ENCODE measurements around the gene DMAP1.

DMAP1 gene

DNA sequence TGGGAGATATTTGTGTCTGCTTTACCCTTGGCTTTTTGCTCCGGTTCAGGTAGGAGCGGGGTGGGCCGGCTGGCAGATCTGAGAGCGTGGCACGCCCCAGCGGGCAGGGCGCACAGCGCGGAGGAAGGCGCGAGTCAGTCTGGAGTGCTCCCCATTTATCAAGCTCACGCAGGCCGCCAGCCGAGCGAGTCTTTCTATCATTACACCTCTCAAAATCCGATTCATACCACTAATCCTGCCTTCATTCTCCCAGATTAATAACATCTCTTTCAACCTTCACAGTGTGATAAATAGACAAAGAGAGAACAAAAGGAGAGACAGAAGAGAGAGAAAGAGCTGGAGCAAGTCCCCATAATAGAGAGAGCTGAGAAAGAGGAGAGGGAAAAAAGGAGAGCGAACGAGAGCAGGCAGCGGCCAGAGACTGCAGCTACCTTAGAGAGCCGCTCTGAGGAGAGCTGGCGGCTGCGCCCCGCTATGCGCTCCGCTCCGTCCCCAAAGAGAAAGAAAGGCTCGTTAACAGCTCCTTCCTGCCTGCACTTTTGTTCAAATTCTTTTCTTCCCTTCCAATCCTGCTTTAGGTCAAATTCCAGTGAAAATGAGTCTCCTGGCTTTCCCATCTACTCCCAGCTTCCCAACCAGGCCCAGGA lies 48.0 kb downstream of the DMAP1 start:
- H3K4me3 ChIP-seq (replicated peaks; ENCODE audit: low read depth, low read length): no peak overlapping the region
- no peak for TF ChIP-seq CTCF (IDR thresholded peaks at IDR 0.05; ENCODE audit: low read depth, low read length, missing control alignments)
- no peak for DNase-seq (ENCODE audit: extremely low read depth, low read depth)

DNA sequence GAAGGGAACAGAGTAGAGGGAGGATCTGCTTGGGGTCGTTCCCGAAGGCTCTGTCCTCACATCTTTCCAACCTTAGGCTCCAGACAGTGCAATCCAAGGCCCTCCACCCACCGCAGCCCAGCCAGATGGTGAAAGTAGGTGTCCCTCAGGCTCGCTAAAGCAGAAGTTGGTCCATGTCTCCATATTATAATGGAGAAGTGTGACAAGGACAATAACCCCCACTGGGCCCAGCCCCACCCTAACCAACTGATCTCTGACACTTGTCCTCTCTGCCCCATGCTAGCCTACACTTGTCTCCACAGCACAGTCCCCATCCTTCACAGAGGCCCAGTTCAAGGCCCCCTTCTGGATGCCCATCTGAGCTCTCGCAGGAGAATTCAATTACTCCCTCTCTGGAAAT lies 48.7 kb downstream of the DMAP1 start:
- DNase-seq (ENCODE audit: extremely low read depth, low read depth): no peak
- H3K4me3 ChIP-seq (replicated peaks; ENCODE audit: low read depth, low read length): no peak overlapping the region
- TF ChIP-seq CTCF (IDR thresholded peaks at IDR 0.05; ENCODE audit: low read depth, low read length, missing control alignments): no peak

- no peak for TF ChIP-seq CTCF (IDR thresholded peaks at IDR 0.05; ENCODE audit: low read depth, low read length, missing control alignments)
- DNase-seq (ENCODE audit: extremely low read depth, low read depth): no peak
- H3K4me3 ChIP-seq (replicated peaks; ENCODE audit: low read depth, low read length): no peak overlapping the region
Observed at GRCh38 chr1:44262414-44262813, 49.1 kb downstream of the DMAP1 start.

DNA sequence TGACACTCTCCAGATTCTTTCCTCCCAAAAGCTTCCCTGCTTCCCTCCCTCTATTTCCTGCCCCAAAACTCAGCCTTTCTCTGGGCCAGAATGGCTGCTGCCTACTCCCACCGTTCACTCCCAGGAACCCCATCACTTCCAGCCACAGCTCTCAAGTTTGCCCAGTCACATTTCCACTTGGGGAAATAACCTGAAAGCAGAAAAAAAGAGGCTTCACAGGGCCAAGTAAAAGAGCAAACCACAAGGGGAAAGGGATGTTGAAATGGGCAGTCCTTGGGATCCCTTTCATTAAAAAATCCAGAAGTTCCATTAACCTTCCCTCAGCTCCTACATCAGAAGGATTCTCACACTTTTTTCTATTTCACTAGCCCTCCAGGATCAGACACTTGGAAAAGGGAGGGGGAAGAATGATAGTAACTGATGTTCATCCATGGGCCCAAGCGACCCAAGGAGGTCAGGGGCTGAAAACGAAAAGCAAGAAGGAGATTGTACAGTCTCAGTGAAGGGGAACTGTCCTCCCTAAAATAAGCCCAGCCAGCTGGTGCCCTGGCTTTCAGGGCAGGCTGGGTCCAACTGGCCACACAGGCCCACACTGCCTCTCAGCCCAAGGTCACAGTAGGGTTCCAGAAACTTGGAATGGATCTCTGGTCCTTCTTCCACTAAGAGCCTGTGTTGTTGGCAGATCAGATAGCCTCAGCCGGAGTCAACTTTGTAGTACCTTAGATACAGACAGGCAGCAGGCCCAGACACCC lies 49.7 kb downstream of the DMAP1 start:
- H3K4me3 ChIP-seq (replicated peaks; ENCODE audit: low read depth, low read length): no peak overlapping the region
- no peak for DNase-seq (ENCODE audit: extremely low read depth, low read depth)
- TF ChIP-seq CTCF (IDR thresholded peaks at IDR 0.05; ENCODE audit: low read depth, low read length, missing control alignments): no peak

DNA sequence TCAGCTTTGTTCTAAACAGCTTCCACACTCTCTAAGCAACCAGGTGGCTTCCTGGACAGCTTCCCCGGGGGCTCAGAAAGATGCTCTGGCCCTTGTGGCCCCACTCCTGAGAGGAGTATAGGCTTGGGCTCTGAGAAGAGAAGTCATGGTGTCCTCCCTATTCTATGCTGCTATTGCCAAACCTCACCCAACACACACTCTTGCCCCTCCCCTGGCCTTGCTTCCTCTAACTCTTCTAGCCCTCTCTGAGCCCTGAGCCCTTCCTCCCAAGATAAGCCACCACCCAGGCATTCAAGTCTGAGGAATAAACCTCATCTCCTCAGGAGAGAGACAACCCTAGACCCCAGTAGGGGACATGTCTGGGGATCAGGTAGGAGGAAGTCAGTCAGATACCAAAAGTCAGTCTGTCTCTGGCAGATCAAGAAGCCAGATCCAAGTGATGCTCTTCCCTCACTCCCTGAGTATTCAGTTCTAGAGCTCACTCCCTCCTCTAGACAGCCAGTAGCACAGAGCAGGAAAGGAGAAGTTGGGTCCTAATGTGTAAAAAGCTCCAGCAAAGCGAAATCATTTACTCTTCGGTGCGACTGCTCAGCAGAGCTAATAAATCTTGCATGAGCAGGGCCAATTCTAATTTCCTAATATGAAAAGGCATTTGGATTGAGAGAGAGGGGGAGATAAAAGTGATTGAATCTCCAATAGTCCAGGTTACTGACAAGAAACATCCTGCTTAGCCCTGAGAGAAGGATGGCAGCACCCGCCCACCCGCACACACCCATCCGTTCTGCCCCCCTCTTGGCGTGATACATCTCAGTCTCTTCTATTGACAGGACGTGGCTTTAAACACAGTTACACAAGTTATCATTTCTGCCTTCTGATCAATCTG lies 50.5 kb downstream of the DMAP1 start:
- no peak for DNase-seq (ENCODE audit: extremely low read depth, low read depth)
- no peak overlapping the region for H3K4me3 ChIP-seq (replicated peaks; ENCODE audit: low read depth, low read length)
- no peak for TF ChIP-seq CTCF (IDR thresholded peaks at IDR 0.05; ENCODE audit: low read depth, low read length, missing control alignments)

- no peak overlapping the region for H3K4me3 ChIP-seq (replicated peaks; ENCODE audit: low read depth, low read length)
- no peak for DNase-seq (ENCODE audit: extremely low read depth, low read depth)
- no peak for TF ChIP-seq CTCF (IDR thresholded peaks at IDR 0.05; ENCODE audit: low read depth, low read length, missing control alignments)
Observed at GRCh38 chr1:44264451-44264771, 51.1 kb downstream of the DMAP1 start.

Data from HFF-Myc (cell line).